GM18519 (cell line): ENCODE results near the gene GDF11.
"Not testable (repeated sequence)": the region's sequence is repeated elsewhere in the genome, so short reads cannot be mapped to it uniquely, and the experiment has no call there.

Experiments
- ATAC-seq: cut with Tn5 transposase; IDR thresholded peaks from one replicate; pipeline ENCODE4 v1.9.1; 2021; ENCODE audit warnings: mild to moderate bottlenecking, moderate library complexity; ENCODE audit not compliant: unreplicated experiment, low FRiP score

The GDF11 gene

DNA sequence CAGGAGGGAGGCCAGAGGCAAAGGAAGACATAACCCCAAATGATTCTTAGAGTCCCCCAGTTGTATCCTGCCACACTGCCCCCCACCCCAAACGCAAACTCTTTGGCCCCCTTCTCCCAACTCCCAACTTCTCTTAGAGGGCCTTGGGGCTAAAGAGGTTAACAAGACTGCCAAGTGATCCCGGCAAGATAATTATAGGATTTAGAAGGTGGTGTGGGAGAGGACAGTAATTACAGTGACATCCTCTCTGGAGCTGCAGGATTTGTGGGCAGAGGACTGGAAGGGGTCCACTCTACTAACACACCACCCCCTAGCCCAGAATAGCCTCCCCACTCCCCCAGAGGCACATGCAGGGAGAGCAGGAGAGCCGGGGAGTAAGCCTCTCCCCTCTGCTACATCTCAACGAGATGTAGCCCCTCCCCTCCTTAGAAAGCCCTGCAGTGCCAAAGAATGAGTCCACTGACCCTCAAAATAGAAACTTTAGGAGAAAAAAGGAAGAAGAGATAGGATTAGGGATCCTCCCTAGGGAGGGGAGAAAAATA, 5.3 kb upstream of the GDF11 start:
- ATAC-seq: no peak

DNA sequence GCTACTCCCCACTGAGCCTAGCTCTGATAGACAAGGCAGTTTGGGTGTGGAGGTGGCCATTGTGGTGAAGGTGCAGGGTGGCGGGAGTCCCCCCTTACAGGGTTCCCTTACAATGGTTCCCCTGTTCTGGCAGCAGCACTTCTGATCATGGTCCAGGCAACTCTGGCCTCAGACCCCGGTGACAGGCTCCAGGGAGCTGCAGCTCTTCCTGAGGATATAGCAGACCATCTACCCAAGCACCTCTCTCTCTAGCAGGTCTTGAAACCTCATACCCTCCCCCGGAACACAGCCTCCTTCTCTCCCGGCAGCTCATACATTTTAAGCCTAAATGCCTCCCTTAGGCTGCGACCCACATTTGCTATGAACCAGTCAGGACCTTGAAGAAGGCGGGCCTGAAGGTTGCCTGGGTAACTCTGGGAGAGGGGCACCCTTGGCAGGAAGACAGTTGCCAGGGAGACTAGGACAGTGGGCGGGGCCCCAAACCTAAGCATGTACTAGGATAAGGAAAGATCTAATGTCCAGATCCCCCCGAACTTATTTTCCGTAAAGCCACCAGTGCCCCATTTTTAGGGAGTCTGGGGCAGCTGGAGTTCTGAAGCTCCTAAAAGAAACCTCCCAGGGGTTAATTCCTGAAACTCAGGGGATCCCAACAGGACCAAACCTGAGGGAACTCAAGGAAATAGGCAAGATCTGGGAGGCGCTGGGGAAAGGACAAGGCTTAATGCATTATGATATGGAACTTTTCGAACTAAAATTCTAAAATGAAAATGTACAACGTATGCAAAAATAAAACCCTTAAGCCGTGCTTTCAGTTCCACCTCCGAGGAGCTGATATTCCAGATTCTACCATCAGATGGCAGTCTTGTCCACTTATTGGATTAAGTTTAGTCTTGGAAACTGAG, 4.5 kb upstream of the GDF11 start:
- ATAC-seq: peak; percentile 57

DNA sequence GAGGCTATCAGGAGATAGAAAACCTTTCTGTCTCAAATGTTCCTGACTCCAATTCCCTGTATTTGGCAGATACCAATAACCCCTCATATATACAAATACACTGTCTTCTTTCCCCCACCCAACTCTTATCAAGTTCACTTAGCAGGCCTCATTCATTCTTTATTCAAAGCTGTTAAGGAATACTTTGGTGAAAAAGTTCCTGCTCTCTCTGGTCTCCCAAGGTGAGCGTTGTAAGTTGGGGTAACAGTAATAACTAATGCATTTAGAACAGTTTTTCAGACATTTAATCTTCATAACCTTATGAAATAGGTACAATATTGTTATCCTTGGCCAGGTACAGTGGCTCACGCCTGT, 3.9 kb upstream of the GDF11 start:
- no peak for ATAC-seq

DNA sequence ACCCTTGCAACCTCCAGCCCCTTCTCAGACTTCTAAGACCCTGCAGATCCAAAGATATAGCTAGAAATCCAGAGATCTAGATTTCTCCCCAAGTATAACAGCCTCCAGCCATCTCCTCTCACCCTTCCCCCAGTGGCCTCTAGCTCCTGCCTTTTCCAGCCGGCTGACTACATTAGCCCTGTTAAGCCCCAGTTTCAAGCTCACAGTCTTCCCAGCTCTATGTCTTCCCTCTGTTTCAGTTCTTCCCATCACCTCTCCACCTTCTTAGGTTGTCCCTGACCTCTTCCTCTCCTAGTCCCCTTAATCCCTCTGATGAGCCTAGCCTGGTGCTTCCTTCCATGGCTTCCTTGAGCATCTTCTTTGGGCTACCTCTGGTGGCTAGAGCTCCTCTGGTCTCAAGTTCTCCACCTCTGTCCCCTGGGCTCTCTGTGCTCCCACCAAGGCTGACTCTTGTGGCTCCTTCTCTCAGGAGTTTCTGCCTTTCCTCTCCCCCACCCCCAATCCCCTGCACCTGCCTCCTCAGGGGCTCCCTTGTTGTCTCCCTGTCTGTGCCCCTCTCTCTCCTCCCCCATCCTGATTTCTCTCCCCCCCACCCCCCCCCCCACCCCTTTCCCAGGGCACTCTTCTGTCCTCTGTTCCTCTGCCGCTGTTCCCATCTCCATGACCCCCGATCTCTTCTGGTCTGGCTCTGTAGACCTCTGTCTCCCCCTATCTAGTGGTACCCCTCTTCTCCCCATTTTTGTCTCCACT, 816 bp upstream of the GDF11 start:
- ATAC-seq: no peak

DNA sequence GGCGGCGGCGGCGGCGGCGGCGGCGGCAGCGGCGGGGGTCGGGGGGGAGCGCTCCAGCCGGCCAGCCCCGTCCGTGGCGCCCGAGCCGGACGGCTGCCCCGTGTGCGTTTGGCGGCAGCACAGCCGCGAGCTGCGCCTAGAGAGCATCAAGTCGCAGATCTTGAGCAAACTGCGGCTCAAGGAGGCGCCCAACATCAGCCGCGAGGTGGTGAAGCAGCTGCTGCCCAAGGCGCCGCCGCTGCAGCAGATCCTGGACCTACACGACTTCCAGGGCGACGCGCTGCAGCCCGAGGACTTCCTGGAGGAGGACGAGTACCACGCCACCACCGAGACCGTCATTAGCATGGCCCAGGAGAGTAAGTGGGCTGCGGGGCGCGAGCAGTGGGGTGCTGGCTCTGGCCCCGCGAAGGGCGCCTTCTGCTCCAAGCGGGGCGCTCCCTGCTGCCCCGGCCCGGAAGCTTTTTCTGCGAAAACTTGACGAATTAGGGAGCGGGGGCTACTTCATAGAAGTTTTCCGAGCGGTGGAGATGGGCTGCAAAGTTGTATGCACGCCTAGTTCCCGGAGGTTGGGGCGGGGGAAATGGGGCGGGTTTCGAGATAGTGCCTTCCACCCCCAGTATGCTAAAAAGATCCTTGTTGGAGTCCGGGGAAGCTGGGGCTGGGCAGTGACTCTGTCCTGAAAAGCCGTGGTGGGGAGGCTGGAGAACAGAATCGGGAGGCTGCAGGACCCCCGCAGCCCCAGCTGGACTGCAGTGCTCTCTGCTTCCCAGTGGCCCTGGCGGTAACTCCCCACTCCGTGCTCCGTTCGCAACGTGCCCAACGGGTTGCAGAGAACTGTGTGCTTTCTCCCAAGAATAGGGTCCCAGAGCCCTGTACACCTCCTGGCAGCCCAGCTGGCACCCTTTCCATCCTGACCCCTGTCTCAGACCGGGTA, 751 bp downstream of the GDF11 start:
- ATAC-seq: no peak

DNA sequence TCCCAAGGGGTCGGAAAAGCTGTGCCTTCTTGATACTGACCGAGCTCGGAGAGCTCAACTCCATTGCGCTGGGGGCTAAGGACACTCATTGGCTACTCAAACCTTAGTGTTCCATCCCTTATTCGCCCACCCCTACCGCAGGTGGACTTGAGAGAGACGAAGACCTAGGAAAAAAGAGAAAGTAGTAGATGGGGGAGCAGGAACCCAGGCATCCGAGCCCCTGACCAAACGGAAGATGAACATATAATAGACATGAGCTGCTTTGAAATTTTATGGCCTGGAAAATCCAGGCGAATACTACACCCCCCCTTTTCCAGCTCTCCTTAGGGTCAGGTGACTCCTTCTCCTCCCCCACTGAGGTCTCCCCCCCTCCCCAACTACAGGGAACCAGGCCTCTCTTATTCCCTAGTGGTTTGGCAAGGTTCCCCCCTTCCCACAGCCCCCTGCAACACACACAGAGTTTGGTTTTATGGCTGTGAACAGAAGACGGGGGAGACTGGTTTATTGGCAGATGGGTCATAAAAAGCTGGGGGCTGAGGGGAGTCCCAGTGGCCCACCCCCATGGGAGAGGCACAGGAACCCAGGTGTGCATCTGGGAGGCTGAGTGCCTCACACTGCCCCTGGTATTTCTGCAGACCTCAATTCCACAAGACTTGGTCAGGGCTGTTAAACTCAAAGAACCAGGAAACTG, 1.6 kb downstream of the GDF11 start:
- no peak for ATAC-seq

DNA sequence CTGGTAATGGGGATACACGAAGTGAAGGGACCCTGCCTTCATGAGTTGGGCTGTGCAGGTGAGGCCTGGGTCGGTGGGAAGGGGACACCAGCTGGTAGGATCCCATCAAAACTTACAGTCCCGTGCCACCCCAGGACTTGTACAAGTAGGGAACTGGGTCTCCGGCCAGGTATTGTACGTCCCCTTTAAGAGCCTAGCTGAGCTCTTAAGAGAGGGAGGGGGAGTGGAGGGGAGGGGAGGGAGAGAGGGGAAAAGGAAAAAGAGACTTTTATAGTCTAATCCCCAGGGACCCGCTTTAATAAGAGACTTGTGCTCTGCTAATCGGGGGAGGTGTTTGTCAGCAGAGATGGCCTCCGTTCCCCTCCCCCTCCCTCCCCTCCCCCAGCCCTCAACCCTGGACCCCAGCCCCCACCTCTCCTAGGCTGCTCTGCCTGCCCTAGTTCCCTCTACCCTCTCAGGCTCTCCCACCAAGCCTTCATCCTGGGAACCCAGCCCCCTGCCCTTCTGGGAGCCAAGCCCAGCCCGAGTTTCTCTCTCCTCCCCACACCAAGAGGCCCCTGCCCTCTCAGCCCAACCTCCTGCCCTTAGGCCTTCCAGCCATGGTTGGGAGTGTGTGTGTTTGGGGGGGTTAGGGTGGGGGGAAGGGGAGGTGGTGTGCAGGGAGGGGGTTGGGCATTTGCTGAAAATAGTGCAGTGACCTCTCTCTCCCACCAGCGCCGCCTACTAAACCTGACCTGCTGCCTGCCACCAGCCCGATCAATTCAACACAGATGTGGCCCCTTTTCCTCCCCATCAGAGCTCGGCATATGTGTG, 2.6 kb downstream of the GDF11 start:
- ATAC-seq: no peak

DNA sequence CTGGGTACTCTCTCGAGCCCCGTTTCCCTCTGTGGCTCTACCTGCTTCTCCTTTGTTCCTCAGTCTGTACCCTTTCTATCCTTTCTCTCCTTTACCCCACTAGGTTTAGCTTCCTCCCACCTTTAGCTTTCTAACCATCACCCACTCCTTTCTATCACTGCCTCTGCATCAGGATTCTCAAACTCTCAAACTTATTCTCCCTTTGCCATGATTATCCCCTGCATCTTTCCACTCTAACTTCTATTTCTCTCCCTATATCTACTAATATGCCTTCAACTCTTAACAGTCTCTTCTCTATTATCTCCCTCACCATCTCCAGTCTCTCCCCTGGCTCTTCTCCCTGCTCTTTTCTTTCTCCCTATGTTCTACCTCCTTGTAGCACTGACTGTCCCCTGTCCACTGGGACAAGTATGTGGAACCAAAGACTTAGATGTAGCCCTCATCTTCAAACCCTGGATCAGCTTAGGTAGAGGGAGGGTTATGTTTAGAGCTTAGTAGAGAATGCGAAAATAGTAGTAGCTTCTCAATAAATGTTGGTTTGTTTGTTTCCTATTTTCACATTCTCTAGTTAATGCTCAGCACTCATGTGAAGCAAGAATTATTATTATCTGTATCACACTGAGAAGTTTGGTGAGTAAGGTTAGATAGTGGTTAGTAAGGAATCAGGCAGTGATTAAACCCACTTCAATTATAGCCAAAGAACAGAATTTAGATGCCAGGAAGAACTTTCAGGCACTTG, 3.4 kb downstream of the GDF11 start:
- no peak for ATAC-seq

DNA sequence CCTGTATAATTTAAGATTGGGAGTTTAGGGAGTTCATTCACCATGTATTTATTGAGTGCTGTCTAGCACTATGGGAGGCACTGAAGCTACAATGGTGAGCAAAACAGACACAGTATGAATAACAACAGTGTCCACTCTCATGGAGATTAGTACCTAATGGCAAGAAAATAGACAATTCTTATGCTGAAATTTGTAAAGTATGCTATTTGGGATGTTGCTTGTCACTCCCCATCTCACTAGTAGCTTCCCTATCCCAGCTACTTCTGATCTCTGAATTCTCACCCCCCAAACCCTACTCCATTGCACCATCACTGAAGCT, 4.0 kb downstream of the GDF11 start:
- ATAC-seq: no peak

DNA sequence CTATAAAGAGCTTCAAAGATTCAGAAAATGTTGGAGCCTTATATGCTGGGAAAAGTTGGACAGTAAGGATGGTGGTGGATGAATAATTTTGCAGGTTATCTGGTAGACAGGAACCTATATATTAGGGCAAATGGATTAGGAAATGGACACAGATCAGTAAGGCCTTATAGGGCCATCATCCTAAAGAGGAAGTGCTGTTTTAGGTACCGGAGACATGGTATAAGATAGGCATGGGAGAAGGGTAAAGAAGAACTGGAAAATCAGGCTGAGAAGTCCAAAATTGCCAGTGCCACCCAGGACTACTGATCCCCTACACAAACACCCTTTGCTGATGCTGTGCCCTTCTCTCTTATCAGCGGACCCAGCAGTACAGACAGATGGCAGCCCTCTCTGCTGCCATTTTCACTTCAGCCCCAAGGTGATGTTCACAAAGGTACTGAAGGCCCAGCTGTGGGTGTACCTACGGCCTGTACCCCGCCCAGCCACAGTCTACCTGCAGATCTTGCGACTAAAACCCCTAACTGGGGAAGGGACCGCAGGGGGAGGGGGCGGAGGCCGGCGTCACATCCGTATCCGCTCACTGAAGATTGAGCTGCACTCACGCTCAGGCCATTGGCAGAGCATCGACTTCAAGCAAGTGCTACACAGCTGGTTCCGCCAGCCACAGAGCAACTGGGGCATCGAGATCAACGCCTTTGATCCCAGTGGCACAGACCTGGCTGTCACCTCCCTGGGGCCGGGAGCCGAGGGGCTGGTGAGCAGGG, 5.5 kb downstream of the GDF11 start:
- no peak for ATAC-seq

DNA sequence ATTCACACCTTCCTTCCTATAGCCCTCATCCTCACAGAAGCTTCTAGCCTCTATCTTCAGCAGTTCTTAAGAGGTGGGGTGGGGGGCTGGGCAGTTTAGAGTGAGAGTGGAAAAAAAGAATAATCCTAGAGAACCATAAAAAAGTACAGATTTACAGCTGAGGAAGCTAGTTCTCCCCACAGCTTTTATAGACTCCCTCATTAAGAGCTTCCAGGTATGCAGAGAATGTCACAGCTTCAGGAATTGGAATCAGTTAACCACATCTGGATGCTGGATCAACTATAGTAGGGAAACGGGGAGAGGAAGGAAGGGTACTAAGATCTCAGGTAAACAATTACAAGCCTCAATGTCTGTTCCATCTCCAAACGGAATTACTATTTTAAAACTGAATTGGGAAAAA, 12.3 kb downstream of the GDF11 start:
- no peak for ATAC-seq

DNA sequence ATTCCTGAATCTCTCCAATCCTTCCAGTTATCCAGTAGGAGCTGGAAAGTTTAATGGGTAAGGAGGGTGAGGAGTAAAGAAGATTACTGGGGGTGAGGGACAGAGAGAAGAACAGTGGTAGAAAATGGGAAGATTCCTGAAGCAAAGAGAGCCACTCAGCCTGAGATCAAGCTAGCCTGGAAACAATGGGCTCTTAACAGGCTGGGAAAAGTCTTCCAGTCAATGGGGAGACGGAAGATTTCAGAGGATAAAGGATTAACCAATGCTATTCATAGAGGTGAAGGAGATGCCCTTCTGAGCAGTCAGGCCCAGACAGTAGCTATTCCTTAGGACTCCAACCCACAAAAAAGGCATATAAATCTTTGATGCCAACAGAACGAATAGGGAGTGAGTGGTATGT, 14.8 kb downstream of the GDF11 start:
- ATAC-seq: no peak

DNA sequence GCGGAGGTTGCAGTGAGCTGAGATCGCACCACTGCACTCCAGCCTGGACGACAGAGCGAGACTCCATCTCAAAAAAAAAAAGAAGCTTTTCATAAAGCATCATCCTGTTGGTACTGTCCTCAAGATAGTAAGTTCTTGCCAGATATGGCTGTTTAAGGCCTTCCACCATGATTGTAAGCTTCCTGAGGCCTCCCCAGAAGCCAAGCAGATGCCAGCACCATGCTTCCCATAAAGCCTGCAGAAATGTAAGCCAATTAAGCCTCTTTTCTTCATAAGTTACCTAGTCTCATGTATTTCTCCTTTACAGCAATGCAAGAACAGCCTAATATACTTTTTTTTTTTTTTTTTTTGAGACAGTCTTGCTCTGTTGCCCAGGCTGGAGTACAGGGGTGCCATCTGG, 15.7 kb downstream of the GDF11 start:
- ATAC-seq: not testable (repeated sequence)

DNA sequence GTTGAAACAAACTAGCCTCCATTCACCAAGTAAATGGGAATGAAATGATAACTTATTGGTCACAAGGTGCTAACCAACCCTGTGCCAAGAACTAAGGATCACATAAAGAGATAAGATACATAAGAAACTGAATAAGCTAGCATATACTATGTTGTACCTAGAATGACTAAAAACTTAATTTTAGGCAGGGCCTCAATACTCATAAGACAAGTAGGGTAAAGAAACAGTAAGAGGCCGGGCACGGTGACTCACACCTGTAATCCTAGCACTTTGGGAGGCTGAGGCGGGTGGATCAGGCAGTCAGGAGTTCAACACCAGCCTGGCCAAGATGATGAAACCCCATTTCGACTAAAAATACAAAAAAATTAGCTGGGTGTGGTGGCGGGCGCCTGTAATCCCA, 17.7 kb downstream of the GDF11 start:
- no peak for ATAC-seq

DNA sequence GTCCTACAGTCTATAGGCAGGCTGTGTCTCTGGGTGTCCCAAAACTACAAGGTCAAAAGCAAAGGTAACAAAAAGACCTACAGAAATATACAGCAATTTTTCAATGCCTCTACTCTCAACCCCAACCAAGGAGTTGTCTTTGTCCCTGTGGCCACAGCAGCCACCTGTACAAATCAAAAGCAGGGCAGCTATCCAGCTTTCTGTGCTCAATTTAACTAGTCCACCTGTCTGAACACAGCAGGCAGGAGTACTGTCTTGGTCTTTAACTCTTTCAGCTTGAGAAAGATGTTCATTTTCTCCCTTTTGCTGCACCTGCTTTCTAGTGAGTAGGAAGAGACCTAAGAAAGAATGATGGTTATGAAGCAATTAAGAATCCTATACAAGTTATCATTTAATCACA, 19.7 kb downstream of the GDF11 start:
- no peak for ATAC-seq

DNA sequence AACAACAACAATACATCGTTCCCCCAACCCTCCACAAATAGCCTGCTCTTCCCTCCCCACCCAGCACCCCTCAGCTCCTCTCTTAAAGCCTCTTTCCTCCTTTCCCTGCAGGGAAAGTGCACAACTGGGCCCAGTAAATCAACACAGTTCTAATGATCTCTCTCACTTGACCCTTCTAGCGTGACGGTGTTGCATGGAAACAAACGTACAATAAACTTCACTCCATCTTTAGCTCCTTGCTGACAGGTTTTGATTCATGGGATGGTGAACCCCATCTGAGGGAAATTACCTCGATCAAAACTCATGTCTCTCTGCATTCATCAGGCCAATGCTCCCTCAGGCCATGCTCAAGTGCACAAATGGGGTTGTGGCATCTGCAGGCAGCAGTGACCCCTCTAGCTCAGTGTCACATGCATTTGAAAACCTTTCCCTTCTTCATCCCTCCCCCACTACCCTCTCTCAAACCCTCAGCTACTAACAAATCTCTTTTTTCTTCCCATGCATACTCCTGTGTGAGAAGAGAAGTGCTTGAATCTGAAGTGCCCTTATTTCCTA, 22.9 kb downstream of the GDF11 start:
- no peak for ATAC-seq

DNA sequence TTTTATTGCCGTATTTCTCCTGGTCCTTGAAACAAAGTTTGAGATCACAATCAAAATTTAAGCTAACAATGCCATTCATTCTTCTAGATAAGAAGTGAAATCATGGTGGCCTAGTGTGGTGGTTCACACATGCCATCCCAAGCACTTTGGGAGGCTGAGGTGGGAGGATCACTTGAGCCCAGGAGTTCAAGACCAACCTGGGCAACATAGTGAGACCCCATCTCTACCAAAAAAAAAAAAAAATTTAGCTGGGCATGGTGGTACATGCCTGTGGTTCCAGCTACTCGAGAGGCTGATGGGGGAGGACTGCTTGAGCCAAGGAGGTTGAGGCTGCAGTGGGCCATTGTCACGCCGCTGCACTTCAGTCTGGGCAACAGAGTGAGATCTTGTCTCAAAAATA, 24.2 kb downstream of the GDF11 start:
- ATAC-seq: no peak

DNA sequence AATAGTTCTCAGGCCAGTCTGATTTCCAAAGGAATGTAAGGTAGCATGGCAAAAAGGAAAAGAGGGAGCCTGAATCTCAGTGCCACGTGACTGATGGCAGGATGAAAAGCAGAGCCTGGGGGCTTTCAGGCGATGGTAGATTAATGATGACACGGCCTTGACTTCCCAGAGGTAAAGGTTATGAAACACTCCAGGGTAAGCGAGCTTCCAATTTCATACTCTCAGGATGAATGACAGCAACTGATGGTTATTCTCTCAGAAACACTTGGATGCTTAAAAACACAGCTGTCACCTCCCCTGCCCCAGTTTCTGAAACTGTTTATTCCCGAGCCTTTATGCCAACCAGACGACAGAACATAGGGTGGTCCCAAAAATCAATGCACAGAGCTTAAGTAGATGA, 28.8 kb downstream of the GDF11 start:
- no peak for ATAC-seq
